LHCN-M2 (cell line): ENCODE data around the gene CLN5. TPM values are rescaled to one million over a fixed set of nuclear protein-coding genes. Genes with fewer than 3 reads are reported as not detected.
"Not testable (repeated sequence)": the region's sequence is repeated elsewhere in the genome, so short reads cannot be mapped to it uniquely, and the experiment has no call there.

ENCODE experiments used
- DNase-seq: peaks from one replicate; pipeline ENCODE4 v3.0.0-alpha.2; 2012; ENCODE audit warnings: low read depth
- total RNA-seq: library from RNA; depleted of rRNA; stranded (reverse); fragments of >200 nt; gene quantifications from 2 replicates; pipeline ENCODE4 v1.2.3, GENCODE V29; 2014

Gene CLN5
- total RNA-seq, 1 experiment from 2014 or later: 28.5 TPM

DNA sequence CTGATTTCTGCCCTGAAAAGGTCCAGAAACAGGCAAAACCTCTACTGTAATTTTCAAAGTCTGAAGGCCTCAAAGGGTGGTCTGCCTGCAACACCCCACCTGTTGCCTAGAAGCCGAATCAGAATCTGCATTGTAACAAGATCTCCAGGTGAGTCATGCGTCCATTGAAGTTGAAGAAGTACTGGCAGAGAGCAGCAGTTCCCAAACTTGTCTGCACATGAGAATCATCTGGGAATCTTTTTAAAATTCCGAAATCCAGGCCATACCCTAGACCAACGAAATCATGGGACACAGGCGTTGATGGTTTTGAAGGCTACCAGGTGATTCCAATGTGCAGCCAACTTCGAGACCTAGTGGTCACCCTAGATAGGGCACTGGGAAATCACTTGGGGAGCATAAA, 16.0 kb upstream of the CLN5 start:
- no peak for DNase-seq

GRCh38 chr13:76976490-76976889, 15.4 kb upstream of the CLN5 start:
- DNase-seq: no peak

DNA sequence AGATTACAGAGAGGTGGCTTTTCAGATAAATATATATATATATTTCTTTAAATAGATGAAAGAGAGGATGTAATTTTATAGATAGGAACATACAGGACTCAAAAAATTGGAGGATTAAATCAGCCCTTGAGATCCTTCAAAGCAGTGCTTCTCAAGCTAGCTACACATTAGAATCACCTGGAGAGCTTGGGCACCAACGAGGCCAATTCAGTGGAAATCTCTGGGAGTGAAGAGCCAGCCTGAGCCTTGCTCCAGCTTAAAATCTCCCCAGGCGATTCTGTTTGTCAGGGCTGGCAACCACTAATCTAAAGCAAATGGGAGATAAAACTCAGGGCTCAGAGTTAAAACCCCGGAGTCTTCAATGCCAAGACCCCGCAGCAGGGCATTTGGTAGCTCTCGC, 15.0 kb upstream of the CLN5 start:
- no peak for DNase-seq

DNA sequence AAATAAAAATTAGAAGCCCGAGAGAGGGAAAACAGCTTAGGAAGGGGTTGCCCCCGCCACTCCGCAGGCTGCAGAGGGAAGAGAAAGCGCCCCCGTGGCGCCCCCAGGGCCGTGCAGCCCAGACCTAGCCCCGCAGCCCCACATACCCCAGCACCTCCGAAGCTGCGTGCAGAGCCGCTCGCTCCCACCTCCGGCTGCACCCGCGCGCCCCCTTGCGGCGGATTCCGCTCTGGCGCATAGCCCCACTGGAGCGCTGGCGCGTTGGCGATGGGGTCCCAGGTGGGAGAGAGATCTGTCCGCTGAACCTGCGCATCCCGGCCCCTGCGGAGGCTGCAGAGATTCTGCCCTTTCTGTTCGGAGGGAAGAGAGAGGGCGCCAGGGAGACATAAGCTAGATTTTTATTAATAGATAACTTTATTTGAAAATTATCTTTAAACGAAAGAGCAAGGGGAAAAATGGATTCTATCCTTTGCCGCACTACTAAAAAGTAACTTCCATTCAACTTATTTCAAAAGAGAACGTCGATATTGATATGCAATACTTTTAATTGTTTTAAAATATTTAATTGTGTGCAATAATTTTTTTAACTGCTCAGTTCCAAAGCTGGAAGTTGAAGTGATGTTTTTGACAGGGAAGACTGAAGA, 11.7 kb upstream of the CLN5 start:
- peak; percentile 37 for DNase-seq

DNA sequence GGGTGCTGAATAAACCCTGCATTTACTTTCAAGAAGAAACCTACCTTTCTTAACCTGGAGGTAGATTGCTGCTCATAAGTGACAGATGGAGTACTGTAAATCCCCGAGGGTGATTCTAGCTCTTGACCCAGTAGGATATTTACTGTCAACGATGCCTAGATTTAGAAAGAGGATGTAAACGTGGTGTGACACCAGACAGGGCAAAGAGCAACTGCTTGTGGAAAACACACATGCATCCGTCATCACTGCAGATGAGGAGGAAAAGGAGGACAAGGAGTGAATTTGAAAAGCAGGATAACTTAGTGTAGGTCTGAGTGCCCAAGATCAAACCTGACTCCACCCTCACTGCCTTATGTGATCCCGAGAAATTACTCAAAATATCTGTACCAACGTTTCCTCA, 9.8 kb upstream of the CLN5 start:
- DNase-seq: no peak

- no peak for DNase-seq
These were observed 8.2 kb upstream of the CLN5 start for GRCh38 chr13:76983676-76984075.

GRCh38 chr13:76991432-76991795, 467 bp upstream of the CLN5 start:
- no peak for DNase-seq

DNA sequence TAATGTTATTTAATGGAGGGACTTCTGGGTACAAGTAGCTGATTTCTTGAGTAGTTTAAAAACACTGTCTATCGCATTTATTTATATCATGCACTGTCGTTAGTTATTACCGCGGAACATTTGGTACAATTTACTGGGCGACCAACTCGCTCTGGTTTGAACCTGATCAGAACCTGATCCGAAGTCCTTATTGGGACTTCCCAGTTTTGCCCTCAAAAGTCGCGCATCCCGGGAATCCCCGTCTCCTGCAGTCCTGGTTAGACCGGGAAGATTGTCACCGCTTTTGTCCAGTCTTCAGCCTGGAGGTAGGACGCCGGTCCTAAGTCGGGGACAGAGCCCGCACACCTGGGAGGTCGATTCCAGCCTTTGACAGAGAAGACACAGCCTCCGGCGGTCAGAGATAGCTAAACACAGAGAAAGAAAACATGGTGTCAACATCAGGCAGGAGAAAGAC, 694 bp downstream of the CLN5 start:
- peak; percentile 45 for DNase-seq

GRCh38 chr13:76993021-76993420, 1.1 kb downstream of the CLN5 start:
- peak; percentile 73 for DNase-seq

GRCh38 chr13:76993473-76993872, 1.6 kb downstream of the CLN5 start:
- no peak for DNase-seq

DNA sequence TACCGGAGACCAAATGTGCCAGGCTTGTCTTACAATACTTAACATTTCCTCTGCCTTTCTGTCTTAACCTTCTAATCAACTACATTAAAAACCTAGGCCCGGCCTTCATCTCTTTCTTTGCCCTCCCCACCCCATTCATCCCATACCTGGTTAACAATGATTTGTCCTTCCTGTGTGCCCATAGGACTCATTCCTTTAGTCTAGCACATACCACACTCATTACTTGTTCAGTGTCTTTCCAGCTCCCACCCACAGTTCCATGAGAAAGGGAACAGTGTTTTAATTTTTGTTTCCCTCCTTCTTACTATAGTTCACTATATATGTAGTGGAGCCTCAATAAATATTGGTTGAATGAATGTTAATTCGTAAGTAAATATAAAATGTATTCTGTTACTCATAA, 2.4 kb downstream of the CLN5 start:
- DNase-seq: no peak

DNA sequence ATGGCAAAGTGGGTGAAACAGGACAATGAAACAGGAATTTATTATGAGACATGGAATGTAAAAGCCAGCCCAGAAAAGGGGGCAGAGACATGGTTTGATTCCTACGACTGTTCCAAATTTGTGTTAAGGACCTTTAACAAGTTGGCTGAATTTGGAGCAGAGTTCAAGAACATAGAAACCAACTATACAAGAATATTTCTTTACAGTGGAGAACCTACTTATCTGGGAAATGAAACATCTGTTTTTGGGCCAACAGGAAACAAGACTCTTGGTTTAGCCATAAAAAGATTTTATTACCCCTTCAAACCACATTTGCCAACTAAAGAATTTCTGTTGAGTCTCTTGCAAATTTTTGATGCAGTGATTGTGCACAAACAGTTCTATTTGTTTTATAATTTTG, 8.6 kb downstream of the CLN5 start:
- DNase-seq: peak; percentile 40

DNA sequence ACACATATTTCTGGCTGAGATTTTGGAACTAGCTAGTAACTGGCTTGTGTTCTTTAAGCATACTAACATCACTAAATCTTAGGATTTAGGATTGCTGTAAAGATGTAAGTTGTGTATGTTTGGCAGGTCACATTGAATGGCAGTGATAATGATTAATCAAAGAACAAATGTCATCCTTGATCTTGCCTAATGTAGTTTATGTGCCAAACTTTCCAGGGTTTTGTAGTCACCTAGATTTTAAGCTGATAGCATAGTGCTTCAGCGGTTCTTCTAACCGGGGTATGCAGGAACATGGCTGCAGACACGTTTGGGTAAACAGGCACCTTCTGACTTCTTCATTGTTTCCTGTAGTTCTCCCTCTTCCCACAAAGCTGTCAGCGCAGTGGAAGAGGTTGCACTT, 9.7 kb downstream of the CLN5 start:
- no peak for DNase-seq

GRCh38 chr13:77001963-77002587, 10.2 kb downstream of the CLN5 start:
- DNase-seq: no peak

GRCh38 chr13:77002590-77003190, 10.8 kb downstream of the CLN5 start:
- DNase-seq: peak; percentile 42

DNA sequence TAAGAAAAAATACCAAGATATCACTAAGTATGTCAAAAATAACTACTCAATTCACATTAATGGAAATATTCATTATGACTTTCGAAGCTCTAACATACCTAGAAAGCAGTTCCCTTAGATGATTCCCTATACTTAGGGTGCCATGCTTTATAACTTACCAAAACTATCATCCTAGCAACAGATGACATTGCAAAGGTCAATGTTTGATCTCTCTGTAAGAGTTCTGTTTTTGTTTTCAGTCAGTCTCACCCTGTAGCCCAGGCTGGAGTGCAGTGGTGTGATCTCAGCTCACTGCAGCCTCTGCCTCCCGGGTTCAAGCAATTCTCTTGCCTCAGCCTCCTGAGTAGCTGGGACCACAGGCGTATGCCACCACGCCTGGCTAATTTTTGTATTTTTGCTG, 16.5 kb downstream of the CLN5 start:
- not testable (repeated sequence) for DNase-seq

DNA sequence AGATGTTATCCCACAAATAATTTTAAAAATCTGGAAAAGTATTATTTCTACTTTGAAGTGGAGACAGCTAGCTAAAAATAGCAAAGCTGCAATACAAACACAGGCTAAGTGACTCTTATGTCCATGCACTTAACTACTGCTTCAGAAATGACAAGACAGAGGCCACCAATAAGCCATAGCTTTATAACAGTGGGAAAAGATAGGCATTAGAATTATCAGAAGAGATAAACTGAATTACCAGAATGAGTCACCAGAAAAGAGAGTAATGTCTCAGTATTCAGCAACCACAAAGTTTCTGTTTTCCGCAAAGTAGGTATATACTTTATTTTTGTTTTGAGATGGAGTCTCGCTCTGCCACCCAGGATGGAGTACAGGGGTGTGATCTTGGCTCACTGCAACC, 17.1 kb downstream of the CLN5 start:
- DNase-seq: no peak

- DNase-seq: not testable (repeated sequence)
These were observed 17.8 kb downstream of the CLN5 start for GRCh38 chr13:77009719-77010118.

- no peak for DNase-seq
These were observed 22.1 kb downstream of the CLN5 start for GRCh38 chr13:77013853-77014542.

- no peak for DNase-seq
These were observed 23.2 kb downstream of the CLN5 start for GRCh38 chr13:77014906-77015685.

GRCh38 chr13:77016251-77016812, 24.5 kb downstream of the CLN5 start:
- no peak for DNase-seq
